ENCODE measurements around the gene EEF2K.

Gene EEF2K

GRCh38 chr16:22255335-22255734 is 49.3 kb downstream of the EEF2K start:
- no peak for DNase-seq

- DNase-seq = no peak
Observed at GRCh38 chr16:22257440-22257839, 51.4 kb downstream of the EEF2K start.

GRCh38 chr16:22260490-22260889 is 54.4 kb downstream of the EEF2K start:
- no peak for DNase-seq

- DNase-seq = no peak
Observed at GRCh38 chr16:22262460-22262859, 56.4 kb downstream of the EEF2K start.

- DNase-seq = no peak
Observed at GRCh38 chr16:22264786-22265185, 58.7 kb downstream of the EEF2K start.

- no peak for DNase-seq
Observed at GRCh38 chr16:22265351-22265750, 59.3 kb downstream of the EEF2K start.

- no peak for DNase-seq
Observed at GRCh38 chr16:22266546-22266945, 60.5 kb downstream of the EEF2K start.

GRCh38 chr16:22267764-22268163 is 61.7 kb downstream of the EEF2K start:
- DNase-seq = no peak

GRCh38 chr16:22270525-22270924 is 64.4 kb downstream of the EEF2K start:
- DNase-seq = no peak

- no peak for DNase-seq
Observed at GRCh38 chr16:22272870-22273650, 67.0 kb downstream of the EEF2K start.

GRCh38 chr16:22274916-22275315 is 68.8 kb downstream of the EEF2K start:
- DNase-seq = no peak

GRCh38 chr16:22278441-22279230 is 72.6 kb downstream of the EEF2K start:
- DNase-seq = no peak

- no peak for DNase-seq
Observed at GRCh38 chr16:22282254-22282892, 76.3 kb downstream of the EEF2K start.

GRCh38 chr16:22284637-22285036 is 78.6 kb downstream of the EEF2K start:
- DNase-seq = no peak

- no peak for DNase-seq
Observed at GRCh38 chr16:22285080-22285479, 79.0 kb downstream of the EEF2K start.

- DNase-seq = no peak
Observed at GRCh38 chr16:22291020-22291419, 84.9 kb downstream of the EEF2K start.

GRCh38 chr16:22291860-22292318 is 85.8 kb downstream of the EEF2K start:
- no peak for DNase-seq

- DNase-seq = no peak
Observed at GRCh38 chr16:22292320-22292719, 86.2 kb downstream of the EEF2K start.

- DNase-seq = no peak
Observed at GRCh38 chr16:22293137-22294106, 87.3 kb downstream of the EEF2K start.

GRCh38 chr16:22296225-22297113 is 90.4 kb downstream of the EEF2K start:
- no peak for DNase-seq

- peak; percentile 89 for DNase-seq
Observed at GRCh38 chr16:22297114-22297870, 91.2 kb downstream of the EEF2K start, which contains the start of gene POLR3E. TSS of gene POLR3E (plus strand) at chr16:22297409. CDS start at chr16:22302969, 5,560 bp downstream.
